A673 (cell line): ENCODE results near the gene EEIG2. TPM values are rescaled to one million over a fixed set of nuclear protein-coding genes. Genes with fewer than 3 reads are reported as not detected.
"Not testable (repeated sequence)": the region's sequence is repeated elsewhere in the genome, so short reads cannot be mapped to it uniquely, and the experiment has no call there.

ENCODE experiments used
- BruUV-seq: library from RNA; stranded (reverse); fragments of 400-500 nt; replicated peaks from 2 replicates; lab custom pipeline; 2021; lab: Mats Ljungman, UMichigan
- CTCF ChIA-PET: fragments of 300-600 bp; sonication (Branson Sonifier 250); formaldehyde crosslinking; loops from one replicate; lab custom pipeline; 2022; ENCODE audit warnings: antibody characterized with exemption; lab: Charles Lee
- POLR2A ChIA-PET: fragments of 300-600 bp; sonication (Branson Sonifier 250); formaldehyde crosslinking; loops from one replicate; lab custom pipeline; 2022; ENCODE audit warnings: antibody characterized with exemption; ENCODE audit not compliant: low non-redundant PET; lab: Charles Lee
- DNase-seq: peaks from one replicate; pipeline ENCODE4 v3.0.0-alpha.2; 2015; ENCODE audit warnings: low spot score
- H3K27ac ChIP-seq: fragments of 200-600 bp; sonication (generic); 2 replicates; pipeline ENCODE4 v1.5.1; 2016; ENCODE audit warnings: mixed run types, low read depth, mild to moderate bottlenecking, mixed read lengths, antibody characterized with exemption, low read length; ENCODE audit not compliant: poor library complexity, severe bottlenecking
- H3K27me3 ChIP-seq: fragments of 200-600 bp; sonication (generic); replicated peaks from 2 replicates; pipeline ENCODE4 v1.6.1; 2017; ENCODE audit warnings: mixed run types, low read depth, mild to moderate bottlenecking, mixed read lengths, antibody characterized with exemption, low read length; ENCODE audit not compliant: insufficient read depth, poor library complexity
- H3K36me3 ChIP-seq: fragments of 200-600 bp; sonication (generic); 2 replicates; pipeline ENCODE4 v1.6.1; 2016; ENCODE audit warnings: mixed run types, mild to moderate bottlenecking, mixed read lengths, antibody characterized with exemption, low read length; ENCODE audit not compliant: insufficient read depth, poor library complexity, severe bottlenecking
- H3K4me1 ChIP-seq: fragments of 200-600 bp; sonication (generic); 2 replicates; pipeline ENCODE4 v1.6.1; 2017; ENCODE audit warnings: mixed run types, mild to moderate bottlenecking, mixed read lengths, antibody characterized with exemption, low read length; ENCODE audit not compliant: insufficient read depth, poor library complexity, severe bottlenecking
- H3K4me3 ChIP-seq: fragments of 200-600 bp; sonication (generic); 2 replicates; pipeline ENCODE4 v1.5.1; 2016; ENCODE audit warnings: low read depth, mixed run types, mild to moderate bottlenecking, mixed read lengths, low read length; ENCODE audit not compliant: poor library complexity, severe bottlenecking
- H3K9me3 ChIP-seq: fragments of 200-600 bp; sonication (generic); 2 replicates; pipeline ENCODE4 v1.6.1; 2016; ENCODE audit warnings: mixed run types, low read depth, mild to moderate bottlenecking, mixed read lengths, antibody characterized with exemption, low read length; ENCODE audit not compliant: poor library complexity, severe bottlenecking
- EZH2 ChIP-seq: fragments of 200-600 bp; sonication (generic); IDR thresholded peaks from 2 replicates; pipeline ENCODE4 v1.6.1; 2017; ENCODE audit warnings: borderline replicate concordance, low read depth, mild to moderate bottlenecking, mixed read lengths, antibody characterized with exemption, low read length; ENCODE audit not compliant: poor library complexity, severe bottlenecking
- intact Hi-C: fragments of 100-400 bp; cut with micrococcal nuclease; formaldehyde crosslinking; loops from one replicate; pipeline ENCODE4 v1.10.0; 2022; ENCODE audit not compliant: unreplicated experiment
- total RNA-seq: library from RNA; stranded (reverse); gene quantifications from 2 replicates; pipeline ENCODE4 v1.2.3, GENCODE V29; 2021
- TF ChIP-seq, protein P1 (sequence below): fragments of 300-800, 200-600 bp; sonication (generic); conservative IDR thresholded peaks from 2 replicates; pipeline ENCODE4 v1.5.1; 2017; ENCODE audit warnings: low read depth, mild to moderate bottlenecking, antibody characterized with exemption, low read length, moderate library complexity, mixed read lengths

The EEIG2 gene
- total RNA-seq, 1 experiment from 2014 or later, result 14.6 TPM

DNA sequence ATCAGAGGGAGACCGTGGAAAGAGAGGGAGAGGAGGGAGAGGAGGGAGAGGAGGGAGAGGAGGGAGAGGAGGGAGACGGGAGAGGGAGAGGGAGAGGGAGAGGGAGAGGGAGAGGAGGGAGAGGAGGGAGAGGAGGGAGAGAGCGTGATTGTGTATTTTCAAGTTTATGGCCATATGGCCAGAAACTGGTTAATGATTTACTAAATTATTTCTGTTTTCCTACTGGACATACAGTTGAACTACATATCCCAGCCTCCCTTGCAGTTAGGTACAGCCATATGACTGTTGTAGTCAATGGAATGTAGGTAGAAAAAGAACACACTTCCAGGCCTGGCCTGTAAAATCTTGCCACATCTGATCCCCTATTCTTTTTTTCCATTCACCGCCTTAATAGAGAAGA is 23.1 kb upstream of the EEIG2 start:
- H3K9me3 ChIP-seq, H3K27me3 ChIP-seq, intact Hi-C loops, CTCF ChIA-PET, DNase-seq, H3K27ac ChIP-seq, POLR2A ChIA-PET, H3K4me3 ChIP-seq, BruUV-seq, H3K36me3 ChIP-seq: not testable (repeated sequence)
- H3K4me1 ChIP-seq, result peaks cover 22% of the 10 kb centered on the region

DNA sequence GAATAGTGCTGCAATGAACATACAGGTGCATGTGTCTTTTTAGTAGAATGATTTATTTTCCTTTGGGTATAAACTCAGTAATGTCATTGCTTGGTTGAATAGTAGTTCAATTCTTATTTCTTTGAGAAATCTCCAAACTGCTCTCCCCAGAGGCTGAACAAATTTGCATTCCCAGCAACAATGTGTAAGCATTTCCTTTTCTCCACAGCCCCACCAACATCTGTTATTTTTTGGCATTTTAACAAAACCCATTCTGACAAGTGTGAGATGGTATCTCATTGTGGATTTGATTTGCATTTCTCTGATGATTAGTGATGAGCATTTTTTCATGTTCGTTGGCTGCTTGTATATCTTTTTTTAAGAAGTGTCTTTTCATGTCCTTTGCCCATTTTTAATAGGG is 21.9 kb upstream of the EEIG2 start:
- no TSS peak for BruUV-seq

DNA sequence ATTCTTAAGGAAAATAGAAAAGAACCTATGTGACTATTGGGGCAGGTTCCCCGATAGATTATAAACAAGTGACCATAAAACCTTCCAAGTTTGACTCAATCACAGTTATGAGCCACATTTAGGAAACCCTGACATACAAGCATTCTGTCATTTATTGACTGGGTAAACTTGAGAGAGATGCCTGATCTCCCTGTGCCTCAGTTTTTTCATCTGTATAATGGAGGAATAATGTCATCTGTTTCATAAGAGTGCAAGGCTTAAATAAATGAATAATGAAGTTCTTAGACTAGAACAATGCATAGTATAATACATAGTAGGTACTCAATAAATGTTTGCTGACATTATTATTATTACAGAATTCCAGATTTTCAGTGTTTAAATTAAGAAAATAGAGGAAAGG is 18.9 kb upstream of the EEIG2 start:
- TF ChIP-seq, protein P1, sequence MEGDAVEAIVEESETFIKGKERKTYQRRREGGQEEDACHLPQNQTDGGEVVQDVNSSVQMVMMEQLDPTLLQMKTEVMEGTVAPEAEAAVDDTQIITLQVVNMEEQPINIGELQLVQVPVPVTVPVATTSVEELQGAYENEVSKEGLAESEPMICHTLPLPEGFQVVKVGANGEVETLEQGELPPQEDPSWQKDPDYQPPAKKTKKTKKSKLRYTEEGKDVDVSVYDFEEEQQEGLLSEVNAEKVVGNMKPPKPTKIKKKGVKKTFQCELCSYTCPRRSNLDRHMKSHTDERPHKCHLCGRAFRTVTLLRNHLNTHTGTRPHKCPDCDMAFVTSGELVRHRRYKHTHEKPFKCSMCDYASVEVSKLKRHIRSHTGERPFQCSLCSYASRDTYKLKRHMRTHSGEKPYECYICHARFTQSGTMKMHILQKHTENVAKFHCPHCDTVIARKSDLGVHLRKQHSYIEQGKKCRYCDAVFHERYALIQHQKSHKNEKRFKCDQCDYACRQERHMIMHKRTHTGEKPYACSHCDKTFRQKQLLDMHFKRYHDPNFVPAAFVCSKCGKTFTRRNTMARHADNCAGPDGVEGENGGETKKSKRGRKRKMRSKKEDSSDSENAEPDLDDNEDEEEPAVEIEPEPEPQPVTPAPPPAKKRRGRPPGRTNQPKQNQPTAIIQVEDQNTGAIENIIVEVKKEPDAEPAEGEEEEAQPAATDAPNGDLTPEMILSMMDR, result no peak
- TF ChIP-seq EZH2, result no peak
- BruUV-seq, result no TSS peak
- Histone ChIP-seq H3K27ac (no peak overlapping the region), H3K27me3 (no peaks in the 10 kb centered on the region), H3K4me3 (no peak overlapping the region), H3K4me1 (peaks cover 22% of the 10 kb centered on the region), H3K36me3 (no peaks in the 10 kb centered on the region), H3K9me3 (no peaks in the 10 kb centered on the region)
- intact Hi-C loops, result no loop called here
- ChIA-PET CTCF (no interaction called here), POLR2A (no interaction called here)
- DNase-seq, result no peak

More for the DNA sequence above, 21.9 kb upstream of the EEIG2 start:
- CTCF ChIA-PET, result no interaction called here
- Histone ChIP-seq H3K36me3 (no peaks in the 10 kb centered on the region), H3K4me3 (no peak overlapping the region), H3K27me3 (no peaks in the 10 kb centered on the region), H3K9me3 (no peaks in the 10 kb centered on the region), H3K27ac (no peak overlapping the region), H3K4me1 (peaks cover 22% of the 10 kb centered on the region)
- intact Hi-C loops, result no loop called here
- POLR2A ChIA-PET, result no interaction called here
- peak; percentile 91 for DNase-seq
- TF ChIP-seq EZH2, result no peak
- TF ChIP-seq, protein P1, result no peak

DNA sequence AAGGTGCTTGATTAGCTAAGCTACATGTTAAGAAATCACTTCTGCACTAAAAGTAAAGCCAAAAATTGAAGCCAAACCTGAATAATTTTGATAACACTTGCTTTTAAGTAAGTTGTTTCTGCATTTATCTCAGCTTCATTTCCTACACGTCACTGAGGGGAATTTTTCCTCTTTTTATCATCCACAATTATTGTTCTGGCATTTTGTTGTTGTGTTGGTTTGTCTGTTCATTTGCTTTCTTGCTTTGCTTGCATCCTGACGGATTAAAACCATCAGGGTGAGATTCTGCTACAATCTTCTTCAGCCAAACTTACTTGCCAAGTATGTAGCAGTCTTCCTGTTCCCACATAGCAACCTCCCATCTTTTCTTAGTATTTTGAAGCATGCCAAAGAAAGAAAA is 18.0 kb upstream of the EEIG2 start:
- POLR2A ChIA-PET, result no interaction called here

DNA sequence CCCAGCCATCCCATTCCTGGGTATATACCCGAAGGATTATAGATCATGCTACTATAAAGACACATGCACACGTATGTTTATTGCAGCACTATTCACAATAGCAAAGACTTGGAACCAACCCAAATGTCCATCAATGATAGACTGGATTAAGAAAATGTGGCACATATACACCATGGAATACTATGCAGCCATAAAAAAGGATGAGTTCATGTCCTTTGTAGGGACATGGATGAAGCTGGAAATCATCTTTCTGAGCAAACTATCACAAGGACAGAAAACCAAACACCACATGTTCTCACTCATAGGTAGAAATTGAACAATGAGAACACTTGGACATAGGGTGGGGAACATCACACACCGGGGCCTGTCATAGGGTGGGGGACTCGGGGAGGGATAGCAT is 12.4 kb upstream of the EEIG2 start:
- BruUV-seq, H3K4me3 ChIP-seq, CTCF ChIA-PET, DNase-seq, H3K4me1 ChIP-seq, intact Hi-C loops, H3K9me3 ChIP-seq, H3K27ac ChIP-seq, H3K27me3 ChIP-seq, H3K36me3 ChIP-seq, POLR2A ChIA-PET: not testable (repeated sequence)

More for the DNA sequence above, 18.0 kb upstream of the EEIG2 start:
- Histone ChIP-seq H3K9me3 (no peaks in the 10 kb centered on the region), H3K4me3 (no peak overlapping the region), H3K27ac (no peak overlapping the region), H3K36me3 (no peaks in the 10 kb centered on the region), H3K4me1 (peaks cover 22% of the 10 kb centered on the region), H3K27me3 (no peaks in the 10 kb centered on the region)
- intact Hi-C loops, result loop anchor here (2.0 kb wide), 1 partner anchor 15 kb away; no protein-coding TSS in a partner anchor
- CTCF ChIA-PET, result no interaction called here
- no peak for TF ChIP-seq EZH2
- TF ChIP-seq, protein P1, result no peak
- no peak for DNase-seq
- BruUV-seq, result no TSS peak
